ENCODE measurements around the gene GARS1. TPM values are rescaled to one million over a fixed set of nuclear protein-coding genes. Genes with fewer than 3 reads are reported as not detected.

Gene GARS1
- total and polyA plus RNA-seq, 9 of the 15 experiments (the other 6 are each of a cell fraction or from before 2014, with no cell fraction given) = 142 to 769 (median 272) TPM

GRCh38 chr7:30671793-30672465 lies 77.3 kb downstream of the GARS1 start (continued):
- TF ChIP-seq ZNF407 (IDR thresholded peaks at IDR 0.05; ENCODE audit: low read depth) (no peak), SLC30A9 (CRISPR knock-in tag; IDR thresholded peaks at IDR 0.05) (no peak), PTBP1 (IDR thresholded peaks at IDR 0.05; ENCODE audit: low read depth, low read length) (no peak), ZNF239 (CRISPR knock-in tag; IDR thresholded peaks at IDR 0.05) (peak; percentile 62), SPI1 (IDR thresholded peaks at IDR 0.05; ENCODE audit: borderline replicate concordance, low read depth, low read length) (no peak), STAT5B (CRISPR knock-in tag; IDR thresholded peaks at IDR 0.05) (no peak), CHD4 (IDR thresholded peaks at IDR 0.05; ENCODE audit: insufficient read depth, insufficient replicate concordance, low read depth, low read length, poor library complexity, severe bottlenecking) (no peak), PTRF (tag; IDR thresholded peaks at IDR 0.05) (no peak), ZNF57 (CRISPR knock-in tag; IDR thresholded peaks at IDR 0.05) (no peak), SRF (CRISPR knock-in tag; IDR thresholded peaks at IDR 0.05) (peak in 1 of 2 experiments; percentile 93; a peak in 2 of 4 replicates), NELFE (IDR thresholded peaks at IDR 0.05; ENCODE audit: insufficient read depth, insufficient read length) (no peak), ETV5 (CRISPR knock-in tag; IDR thresholded peaks at IDR 0.05; ENCODE audit: low read depth) (peak; percentile 77; the same call in 1 of the 2 replicates), MTA3 (IDR thresholded peaks at IDR 0.05; ENCODE audit: borderline replicate concordance) (no peak), SAFB (IDR thresholded peaks at IDR 0.05; ENCODE audit: borderline replicate concordance, low read depth, low read length) (no peak), ZKSCAN3 (CRISPR knock-in tag; IDR thresholded peaks at IDR 0.05) (no peak), MLX (CRISPR knock-in tag; conservative IDR thresholded peaks at IDR 0.05) (peak in 1 of 2 experiments; percentile 79; a peak in 1 of 4 replicates), RFX1 (IDR thresholded peaks at IDR 0.05) (no peak)
- TF ChIP-seq, protein P1, sequence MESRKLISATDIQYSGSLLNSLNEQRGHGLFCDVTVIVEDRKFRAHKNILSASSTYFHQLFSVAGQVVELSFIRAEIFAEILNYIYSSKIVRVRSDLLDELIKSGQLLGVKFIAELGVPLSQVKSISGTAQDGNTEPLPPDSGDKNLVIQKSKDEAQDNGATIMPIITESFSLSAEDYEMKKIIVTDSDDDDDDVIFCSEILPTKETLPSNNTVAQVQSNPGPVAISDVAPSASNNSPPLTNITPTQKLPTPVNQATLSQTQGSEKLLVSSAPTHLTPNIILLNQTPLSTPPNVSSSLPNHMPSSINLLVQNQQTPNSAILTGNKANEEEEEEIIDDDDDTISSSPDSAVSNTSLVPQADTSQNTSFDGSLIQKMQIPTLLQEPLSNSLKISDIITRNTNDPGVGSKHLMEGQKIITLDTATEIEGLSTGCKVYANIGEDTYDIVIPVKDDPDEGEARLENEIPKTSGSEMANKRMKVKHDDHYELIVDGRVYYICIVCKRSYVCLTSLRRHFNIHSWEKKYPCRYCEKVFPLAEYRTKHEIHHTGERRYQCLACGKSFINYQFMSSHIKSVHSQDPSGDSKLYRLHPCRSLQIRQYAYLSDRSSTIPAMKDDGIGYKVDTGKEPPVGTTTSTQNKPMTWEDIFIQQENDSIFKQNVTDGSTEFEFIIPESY (CRISPR knock-in tag; IDR thresholded peaks at IDR 0.05) = peak; percentile 40; the same call in 1 of the 2 replicates
